H9 (cell line): ENCODE data around the gene TAAR9. TPM values are rescaled to one million over a fixed set of nuclear protein-coding genes. Genes with fewer than 3 reads are reported as not detected.

Experiments used
- DNase-seq: peaks from one replicate; pipeline ENCODE4 v3.0.0-alpha.2; 2017
- H2AFZ ChIP-seq: one replicate; pipeline ENCODE4 v1.6.1; 2013; ENCODE audit warnings: mild to moderate bottlenecking, low read length, control low read depth, moderate library complexity
- H2AK5ac ChIP-seq: 2 replicates; pipeline ENCODE4 v1.6.1; 2013; ENCODE audit warnings: low read length, control low read depth, mixed read lengths; ENCODE audit not compliant: insufficient read length
- H2BK120ac ChIP-seq: one replicate; pipeline ENCODE4 v1.6.1; 2013; ENCODE audit warnings: low read depth, mild to moderate bottlenecking, low read length, control low read depth, inconsistent platforms; ENCODE audit not compliant: poor library complexity, severe bottlenecking
- H2BK12ac ChIP-seq: 2 replicates; pipeline ENCODE4 v1.6.1; 2013; ENCODE audit warnings: low read length, control low read depth, mixed read lengths, low read depth; ENCODE audit not compliant: insufficient read length
- H2BK15ac ChIP-seq: 2 replicates; pipeline ENCODE4 v1.6.1; 2013; ENCODE audit warnings: low read depth, low read length, control low read depth
- H2BK20ac ChIP-seq: one replicate; pipeline ENCODE4 v1.6.1; 2013; ENCODE audit warnings: low read depth, mild to moderate bottlenecking, low read length, control low read depth, inconsistent platforms; ENCODE audit not compliant: poor library complexity, severe bottlenecking
- H2BK5ac ChIP-seq: 2 replicates; pipeline ENCODE4 v1.6.1; 2013; ENCODE audit warnings: low read length, control low read depth, mixed read lengths; ENCODE audit not compliant: insufficient read length
- H3K14ac ChIP-seq: 2 replicates; pipeline ENCODE4 v1.6.1; 2013; ENCODE audit warnings: low read length, control low read depth; ENCODE audit not compliant: insufficient read depth
- H3K18ac ChIP-seq: 2 replicates; pipeline ENCODE4 v1.6.1; 2013; ENCODE audit warnings: low read depth, mild to moderate bottlenecking, mixed read lengths, low read length, control low read depth; ENCODE audit not compliant: insufficient read length
- H3K23ac ChIP-seq: 2 replicates; pipeline ENCODE4 v1.6.1; 2013; ENCODE audit warnings: low read length, control low read depth, mixed read lengths, low read depth; ENCODE audit not compliant: insufficient read length
- H3K23me2 ChIP-seq: 2 replicates; pipeline ENCODE4 v1.6.1; 2013; ENCODE audit warnings: low read depth, mild to moderate bottlenecking, mixed read lengths, low read length, control low read depth; ENCODE audit not compliant: insufficient read length, poor library complexity, severe bottlenecking
- H3K27ac ChIP-seq: 2 replicates; pipeline ENCODE4 v1.5.1; 2013; ENCODE audit warnings: low read length, control low read depth, mixed read lengths, low read depth; ENCODE audit not compliant: insufficient read length
- H3K27me3 ChIP-seq: 2 replicates; pipeline ENCODE4 v1.6.1; 2013; ENCODE audit warnings: low read length, control low read depth, inconsistent platforms; ENCODE audit not compliant: insufficient read depth
- H3K4ac ChIP-seq: 2 replicates; pipeline ENCODE4 v1.6.1; 2013; ENCODE audit warnings: low read depth, mild to moderate bottlenecking, control low read depth, inconsistent platforms, low read length, moderate library complexity
- H3K4me1 ChIP-seq: 2 replicates; pipeline ENCODE4 v1.6.1; 2013; ENCODE audit warnings: low read length, control low read depth, inconsistent platforms; ENCODE audit not compliant: insufficient read depth
- H3K4me2 ChIP-seq: 2 replicates; pipeline ENCODE4 v1.6.1; 2013; ENCODE audit warnings: low read length, control low read depth, mixed read lengths; ENCODE audit not compliant: insufficient read length, insufficient read depth
- H3K56ac ChIP-seq: 2 replicates; pipeline ENCODE4 v1.6.1; 2013; ENCODE audit warnings: low read depth, mild to moderate bottlenecking, mixed read lengths, low read length, control low read depth; ENCODE audit not compliant: insufficient read length
- H3K79me1 ChIP-seq: 2 replicates; pipeline ENCODE4 v1.6.1; 2013; ENCODE audit warnings: low read depth, mild to moderate bottlenecking, moderate library complexity, low read length, control low read depth, inconsistent platforms; ENCODE audit not compliant: insufficient read depth, poor library complexity, severe bottlenecking
- H3K79me2 ChIP-seq: 2 replicates; pipeline ENCODE4 v1.6.1; 2013; ENCODE audit warnings: low read length, control low read depth, inconsistent platforms; ENCODE audit not compliant: insufficient read depth
- H3K9ac ChIP-seq: 2 replicates; pipeline ENCODE4 v1.6.1; 2013; ENCODE audit warnings: low read length, control low read depth, mixed read lengths; ENCODE audit not compliant: insufficient read length; ENCODE audit errors: extremely low read depth
- H3K9me3 ChIP-seq: one replicate; pipeline ENCODE4 v1.6.1; 2013; ENCODE audit warnings: low read depth, low read length, inconsistent platforms; ENCODE audit not compliant: control insufficient read depth
- H3T11ph ChIP-seq: one replicate; pipeline ENCODE4 v1.6.1; 2013; ENCODE audit warnings: mild to moderate bottlenecking, low read length, control low read depth, inconsistent platforms
- H4K20me1 ChIP-seq: one replicate; pipeline ENCODE4 v1.6.1; 2013; ENCODE audit not compliant: control insufficient read depth, insufficient read length, insufficient read depth
- H4K5ac ChIP-seq: 2 replicates; pipeline ENCODE4 v1.6.1; 2013; ENCODE audit warnings: low read depth, mild to moderate bottlenecking, mixed read lengths, low read length, control low read depth; ENCODE audit not compliant: insufficient read length
- H4K8ac ChIP-seq: replicated peaks from 2 replicates; pipeline ENCODE4 v1.6.1; 2013; ENCODE audit warnings: low read length, control low read depth, mixed read lengths, low read depth; ENCODE audit not compliant: insufficient read length
- H4K91ac ChIP-seq: 2 replicates; pipeline ENCODE4 v1.6.1; 2013; ENCODE audit warnings: low read depth, mild to moderate bottlenecking, moderate library complexity, mixed read lengths, low read length, control low read depth; ENCODE audit not compliant: insufficient read length
- H3K27ac Mint-ChIP-seq, 3 experiments: 2 replicates in 2 of 3; 3 replicates in 1 of 3; pipeline ENCODE4 v1.8.0; 2020 to 2021; ENCODE audit warnings: mixed read lengths in 3 of 3, mild to moderate bottlenecking in 1 of 3, moderate library complexity in 1 of 3
- H3K27me3 Mint-ChIP-seq: 2 replicates; pipeline ENCODE4 v1.8.0; 2021; ENCODE audit warnings: low read depth, mild to moderate bottlenecking, moderate library complexity, mixed read lengths
- H3K36me3 Mint-ChIP-seq, 3 experiments: 2 replicates in 2 of 3; 3 replicates in 1 of 3; pipeline ENCODE4 v1.8.0; 2020 to 2021; ENCODE audit warnings: low read depth in 3 of 3, mixed read lengths in 3 of 3; ENCODE audit not compliant: insufficient read depth in 1 of 3
- H3K4me1 Mint-ChIP-seq, 2 experiments: 2 replicates each; pipeline ENCODE4 v1.8.0; 2020; ENCODE audit warnings: mixed read lengths in 2 of 2
- H3K4me3 Mint-ChIP-seq, 2 experiments: 2 replicates in 1 of 2; 3 replicates in 1 of 2; pipeline ENCODE4 v1.8.0; 2020 to 2021; ENCODE audit warnings: mild to moderate bottlenecking in 2 of 2, mixed read lengths in 2 of 2, moderate library complexity in 1 of 2
- H3K9me3 Mint-ChIP-seq, 2 experiments: 2 replicates in 1 of 2; 3 replicates in 1 of 2; pipeline ENCODE4 v1.8.0; 2020; ENCODE audit warnings: mild to moderate bottlenecking in 2 of 2, mixed read lengths in 2 of 2, moderate library complexity in 1 of 2
- CTCF ChIP-seq: fragments of 200-600 bp; sonication (generic); conservative IDR thresholded peaks from 3 replicates; pipeline ENCODE4 v1.8.0; 2021; ENCODE audit warnings: antibody characterized with exemption, mild to moderate bottlenecking
- WGBS: extraction: QIAGEN DNeasy Blood & Tissue Kit; methylation state at CpG from one replicate; pipeline ENCODE4 v1.1.7; 2013; ENCODE audit warnings: missing lambda C conversion rate, low lambda C conversion rate, mixed read lengths; ENCODE audit not compliant: insufficient read length; ENCODE audit errors: extremely low coverage; 5-methylcytosine and 5-hydroxymethylcytosine counted together
- total RNA-seq: library from RNA; stranded (reverse); gene quantifications from 2 replicates; pipeline ENCODE4 v1.2.1, GENCODE V29; 2021

The TAAR9 gene
- total RNA-seq, 1 experiment from 2014 or later = not detected

DNA sequence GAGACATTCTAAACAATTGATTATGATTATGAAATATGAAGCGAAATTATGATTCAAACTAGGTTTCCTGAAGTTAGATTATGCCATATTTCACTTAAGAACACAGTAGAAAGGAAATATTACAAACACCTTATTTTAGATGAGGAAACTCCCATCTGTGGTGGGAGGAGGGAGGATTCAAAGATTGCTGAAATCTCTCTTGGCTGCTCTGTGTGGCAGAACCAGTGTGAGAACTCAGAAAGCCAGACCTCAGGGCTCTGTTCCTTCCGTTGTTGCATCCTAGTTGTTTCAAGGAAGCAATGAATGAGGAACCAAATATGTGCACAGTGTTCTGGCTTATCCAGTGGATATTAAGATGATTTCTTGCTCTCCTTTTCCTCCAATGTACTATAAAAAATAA is 49.3 kb downstream of the TAAR9 start:
- Mint-ChIP-seq H3K4me3 (no peak overlapping the region), H3K27ac (no peak overlapping the region), H3K36me3 (no peaks in the 10 kb centered on the region), H3K4me1 (peaks cover 3% of the 10 kb centered on the region in 2 experiments; a peak in 2 of 4 replicates), H3K27me3 (peaks cover 2% of the 10 kb centered on the region; the same call in 1 of the 2 replicates), H3K9me3 (no peaks in the 10 kb centered on the region)
- H4K8ac ChIP-seq = no peak overlapping the region
- H3K27me3 ChIP-seq = no peaks in the 10 kb centered on the region
- H4K5ac ChIP-seq = no peak overlapping the region
- H3T11ph ChIP-seq = no peak overlapping the region
- no peak overlapping the region for H2BK12ac ChIP-seq
- no peaks in the 10 kb centered on the region for H3K79me2 ChIP-seq
- no peak overlapping the region for H2BK20ac ChIP-seq
- H3K9me3 ChIP-seq = no peaks in the 10 kb centered on the region
- H3K9ac ChIP-seq = no peak overlapping the region
- no peak overlapping the region for H3K27ac ChIP-seq
- no peak overlapping the region for H3K56ac ChIP-seq
- DNase-seq = no peak
- H3K4ac ChIP-seq = no peak overlapping the region
- no peak overlapping the region for H3K23ac ChIP-seq
- H3K18ac ChIP-seq = no peak overlapping the region
- no peak overlapping the region for H2AK5ac ChIP-seq
- H2BK15ac ChIP-seq = no peak overlapping the region
- WGBS = no CpG with 5 or more reads among the region's 2 CpGs
- no peaks in the 10 kb centered on the region for H3K4me1 ChIP-seq
- H4K20me1 ChIP-seq = no peaks in the 10 kb centered on the region
- H2BK120ac ChIP-seq = no peak overlapping the region
- H3K14ac ChIP-seq = no peak overlapping the region
- no peak overlapping the region for H2BK5ac ChIP-seq
- H2AFZ ChIP-seq = no peak overlapping the region
- H3K23me2 ChIP-seq = no peaks in the 10 kb centered on the region
- no peak overlapping the region for H3K4me2 ChIP-seq
- TF ChIP-seq CTCF = no peak
- H4K91ac ChIP-seq = no peak overlapping the region
- H3K79me1 ChIP-seq = no peaks in the 10 kb centered on the region

Other genes starting within 250 kb of the TAAR9 start
- 2.3 and 2.5 TPM in 2 replicates for gene MOXD1, start 136.8 kb upstream of the TAAR9 start, total RNA-seq
- 26.8 and 30.0 TPM in 2 replicates for gene STX7, start 25.2 kb upstream of the TAAR9 start, total RNA-seq
- gene TAAR8, start 14.4 kb downstream of the TAAR9 start, total RNA-seq = not detected in 2 replicates
- gene TAAR6, start 32.0 kb downstream of the TAAR9 start, total RNA-seq = not detected in 2 replicates
- not detected in 2 replicates for gene TAAR5, start 51.5 kb downstream of the TAAR9 start, total RNA-seq
- gene TAAR2, start 86.0 kb downstream of the TAAR9 start, total RNA-seq = not detected in 2 replicates
- not detected in 2 replicates for gene TAAR1, start 120.9 kb downstream of the TAAR9 start, total RNA-seq
- gene VNN1, start 175.8 kb downstream of the TAAR9 start, total RNA-seq = not detected in 2 replicates
- not detected in 2 replicates for gene VNN2, start 219.6 kb downstream of the TAAR9 start, total RNA-seq